GM10266 (cell line): ENCODE results near the gene RPS15A.

Experiments
- DNase-seq: peaks from one replicate; pipeline ENCODE4 v3.0.0; 2012; ENCODE audit errors: extremely low spot score
- TF ChIP-seq, protein P1 (sequence below): IDR thresholded peaks from 2 replicates; pipeline ENCODE4 v1.5.1; 2012; ENCODE audit warnings: mild to moderate bottlenecking, low read depth; ENCODE audit not compliant: control insufficient read depth, insufficient read depth; ENCODE audit errors: missing control alignments

The RPS15A gene

DNA sequence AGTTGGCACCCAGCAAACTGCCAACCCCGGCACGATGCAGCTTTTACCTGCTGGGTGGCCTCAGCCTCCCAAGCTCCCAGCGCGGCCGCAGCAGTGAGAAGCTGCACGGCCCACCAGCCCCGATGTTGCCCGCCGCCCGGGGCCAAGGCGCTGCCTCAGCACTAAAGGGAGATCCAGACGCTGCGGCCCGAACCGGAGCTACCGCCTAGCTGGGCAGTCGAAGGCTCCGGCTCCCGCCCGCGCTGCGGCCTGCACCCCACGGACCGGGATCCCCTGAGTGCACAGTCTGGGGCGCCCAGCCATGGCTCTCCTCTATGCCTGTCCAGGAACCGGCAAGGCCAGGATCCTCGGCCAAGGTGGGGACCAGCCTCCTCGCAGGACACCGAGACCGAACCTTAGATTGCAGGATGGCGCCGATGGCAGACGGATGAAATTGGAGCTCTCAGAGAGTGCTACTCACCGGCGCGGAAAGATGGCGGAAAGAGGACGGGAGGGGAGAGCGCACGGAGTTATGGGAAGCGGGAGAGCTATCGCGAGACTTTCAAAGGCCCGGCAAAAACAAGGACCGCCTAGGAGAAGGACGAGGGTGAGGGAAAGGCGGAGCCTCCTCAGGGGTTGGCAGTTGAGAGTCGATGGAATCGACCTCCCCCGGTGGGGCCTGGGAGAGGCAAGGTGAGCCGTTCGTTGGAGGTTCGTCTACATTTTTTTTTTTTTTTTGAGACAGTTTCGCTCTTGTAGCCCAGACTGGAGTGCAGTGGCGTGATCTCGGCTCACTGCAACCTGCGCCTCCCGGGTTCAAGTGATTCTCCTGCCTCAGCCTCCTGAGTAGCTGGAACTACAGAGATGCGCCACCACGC, at the start of gene RPS15A:
RPS15A (minus strand) TSS at position 485 of the 857 bp plus-strand sequence. CDS start 1,221 bp downstream, outside the sequence.
- DNase-seq: peak; percentile 94
- TF ChIP-seq, protein P1, sequence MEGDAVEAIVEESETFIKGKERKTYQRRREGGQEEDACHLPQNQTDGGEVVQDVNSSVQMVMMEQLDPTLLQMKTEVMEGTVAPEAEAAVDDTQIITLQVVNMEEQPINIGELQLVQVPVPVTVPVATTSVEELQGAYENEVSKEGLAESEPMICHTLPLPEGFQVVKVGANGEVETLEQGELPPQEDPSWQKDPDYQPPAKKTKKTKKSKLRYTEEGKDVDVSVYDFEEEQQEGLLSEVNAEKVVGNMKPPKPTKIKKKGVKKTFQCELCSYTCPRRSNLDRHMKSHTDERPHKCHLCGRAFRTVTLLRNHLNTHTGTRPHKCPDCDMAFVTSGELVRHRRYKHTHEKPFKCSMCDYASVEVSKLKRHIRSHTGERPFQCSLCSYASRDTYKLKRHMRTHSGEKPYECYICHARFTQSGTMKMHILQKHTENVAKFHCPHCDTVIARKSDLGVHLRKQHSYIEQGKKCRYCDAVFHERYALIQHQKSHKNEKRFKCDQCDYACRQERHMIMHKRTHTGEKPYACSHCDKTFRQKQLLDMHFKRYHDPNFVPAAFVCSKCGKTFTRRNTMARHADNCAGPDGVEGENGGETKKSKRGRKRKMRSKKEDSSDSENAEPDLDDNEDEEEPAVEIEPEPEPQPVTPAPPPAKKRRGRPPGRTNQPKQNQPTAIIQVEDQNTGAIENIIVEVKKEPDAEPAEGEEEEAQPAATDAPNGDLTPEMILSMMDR: no peak

DNA sequence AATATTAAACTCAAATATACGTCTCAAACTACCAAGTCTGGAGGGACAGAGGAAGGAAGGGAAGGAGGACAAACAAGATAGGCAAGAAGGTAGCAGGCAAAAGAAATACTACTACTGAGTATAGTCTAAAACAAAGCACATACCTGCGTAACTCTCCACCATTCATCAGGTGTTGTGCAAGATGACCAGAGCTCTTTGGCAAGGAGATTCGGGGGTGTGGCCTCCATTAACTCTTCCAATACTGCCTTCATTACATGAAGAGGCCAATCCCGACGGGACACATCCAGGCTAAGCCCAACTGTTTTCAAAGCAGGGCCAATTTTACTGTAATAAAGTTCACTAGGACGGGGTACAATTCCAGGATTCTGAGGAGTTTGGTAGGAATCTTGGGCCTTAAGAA, 49.4 kb upstream of the RPS15A start:
- TF ChIP-seq, protein P1: no peak
- DNase-seq: no peak

DNA sequence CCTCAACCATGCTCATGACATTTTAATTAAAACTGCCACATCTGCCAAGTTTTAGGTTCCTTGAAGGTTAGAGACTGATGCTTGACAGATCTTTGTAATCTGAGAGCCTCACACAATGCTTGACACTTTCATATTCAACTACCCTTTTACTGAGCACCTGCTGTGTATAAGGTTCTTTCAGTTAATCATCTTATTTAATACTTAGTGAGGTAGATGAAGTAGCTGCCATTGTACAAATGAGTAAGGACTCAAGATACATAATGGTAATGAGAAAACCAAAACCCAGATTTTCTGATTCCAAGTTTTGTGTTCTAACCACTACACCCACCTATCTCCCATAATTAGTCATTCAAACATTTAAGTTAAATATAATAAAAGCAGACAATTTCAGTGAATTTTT, 46.6 kb upstream of the RPS15A start:
- TF ChIP-seq, protein P1: no peak
- DNase-seq: no peak

DNA sequence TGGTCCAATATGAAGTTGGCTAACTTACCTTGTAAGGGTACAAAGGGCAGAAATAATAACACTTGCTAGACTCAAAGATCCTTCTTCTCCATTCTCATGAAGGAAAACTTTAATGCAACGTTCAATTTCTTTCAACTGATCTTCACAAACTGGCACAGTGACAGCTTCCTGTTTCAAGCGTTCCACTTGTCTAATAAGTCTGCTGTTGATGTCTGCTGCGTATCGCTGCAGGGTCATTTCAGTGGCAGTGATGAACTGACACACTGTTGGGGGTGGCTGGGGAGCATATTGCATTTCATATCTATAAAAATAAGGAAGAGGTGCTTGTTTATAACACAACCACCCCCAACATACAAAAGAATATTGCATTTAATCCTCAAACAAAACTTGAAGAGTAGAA, 44.7 kb upstream of the RPS15A start:
- no peak for DNase-seq
- TF ChIP-seq, protein P1: no peak

DNA sequence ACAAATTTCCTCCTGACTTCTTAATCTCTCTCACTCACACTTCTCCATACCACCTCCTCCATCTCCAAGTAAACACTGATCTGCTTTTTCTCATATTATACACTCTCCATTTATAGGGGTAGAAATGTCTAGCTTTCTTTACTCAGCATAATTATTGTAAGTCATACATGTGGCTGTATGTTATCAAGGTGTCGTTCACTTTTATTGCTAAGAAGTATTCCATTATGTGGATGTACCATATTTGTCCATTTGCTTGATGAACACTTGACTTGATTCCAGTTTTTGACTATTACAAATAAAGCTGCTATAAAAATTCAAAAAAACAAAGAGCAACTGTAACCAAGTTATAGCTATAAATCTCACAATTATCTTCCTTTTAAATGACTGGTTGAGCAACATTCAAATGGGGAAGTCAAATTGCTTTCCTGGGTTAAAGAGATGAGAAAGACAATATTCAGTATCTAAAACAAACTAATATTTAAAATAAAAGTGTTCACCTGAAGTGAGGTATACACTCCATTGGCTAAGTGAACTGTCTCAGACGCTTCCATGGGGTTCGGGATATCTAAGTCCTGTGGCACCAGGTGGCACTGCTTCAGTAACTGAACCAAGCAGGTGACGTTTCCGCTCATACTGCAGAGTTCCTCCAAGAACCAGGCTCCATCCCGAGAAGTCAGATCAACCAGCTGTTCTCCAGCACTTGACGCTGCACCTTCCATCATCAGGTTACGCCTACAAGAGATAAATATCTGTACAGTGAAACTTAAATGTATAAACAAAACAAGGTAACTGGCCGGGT, 43.8 kb upstream of the RPS15A start:
- TF ChIP-seq, protein P1: no peak
- DNase-seq: no peak

DNA sequence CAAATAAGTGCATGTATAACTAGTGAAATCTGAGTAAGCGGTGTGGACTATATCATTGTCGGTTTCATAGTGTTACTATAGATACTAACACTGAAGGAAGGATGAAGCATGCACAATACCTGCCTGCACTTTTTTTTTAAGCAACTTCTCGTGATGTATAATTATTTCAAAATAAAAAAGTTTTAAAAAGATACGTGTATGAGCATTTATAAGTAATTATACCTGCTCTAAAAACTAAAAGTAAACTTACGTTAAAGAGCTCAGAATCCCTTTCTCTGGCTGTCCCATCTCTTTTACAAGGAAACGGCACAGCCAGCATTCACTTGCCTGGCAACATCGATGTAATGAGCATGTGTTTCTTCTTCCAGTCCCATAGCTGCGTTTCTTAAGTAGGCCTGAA, 42.5 kb upstream of the RPS15A start:
- TF ChIP-seq, protein P1: no peak
- DNase-seq: no peak
